GM19238 (cell line): ENCODE results near the gene CSN2.

Source experiments
- DNase-seq: peaks from one replicate; pipeline ENCODE4 v3.0.0; 2011; ENCODE audit warnings: low spot score; ENCODE audit not compliant: insufficient read length

CSN2 gene

GRCh38 chr4:69907151-69907550 lies 58.4 kb downstream of the CSN2 start:
- DNase-seq: no peak
